ENCODE measurements around the gene LRCH1.

Gene LRCH1

GRCh38 chr13:46668302-46668720, 115.3 kb downstream of the LRCH1 start:
- DNase-seq, result no peak

- DNase-seq, result no peak
Measured at GRCh38 chr13:46668931-46669525, 116.1 kb downstream of the LRCH1 start.

GRCh38 chr13:46672338-46673090, 119.5 kb downstream of the LRCH1 start:
- no peak for DNase-seq

DNA sequence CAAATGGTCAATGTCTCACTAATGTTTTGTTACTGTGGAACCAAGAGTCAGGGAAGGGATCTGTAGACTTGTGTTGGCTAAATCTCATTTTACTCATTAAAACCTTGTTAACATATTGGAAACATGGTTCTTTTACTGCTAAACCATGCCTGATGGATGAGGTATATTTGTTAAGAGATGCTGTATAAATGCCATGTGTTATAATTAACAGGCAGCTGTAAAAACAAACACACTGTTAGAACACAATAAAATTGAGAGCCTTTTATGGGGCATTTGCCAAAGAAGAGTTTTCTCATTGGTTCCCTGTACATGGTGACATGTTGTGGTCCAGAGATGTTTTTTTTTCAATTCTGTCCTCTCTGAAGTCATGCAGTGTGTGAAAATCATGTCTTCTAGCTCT, 122.0 kb downstream of the LRCH1 start:
- DNase-seq, result no peak

GRCh38 chr13:46676378-46676725, 123.4 kb downstream of the LRCH1 start:
- no peak for DNase-seq

DNA sequence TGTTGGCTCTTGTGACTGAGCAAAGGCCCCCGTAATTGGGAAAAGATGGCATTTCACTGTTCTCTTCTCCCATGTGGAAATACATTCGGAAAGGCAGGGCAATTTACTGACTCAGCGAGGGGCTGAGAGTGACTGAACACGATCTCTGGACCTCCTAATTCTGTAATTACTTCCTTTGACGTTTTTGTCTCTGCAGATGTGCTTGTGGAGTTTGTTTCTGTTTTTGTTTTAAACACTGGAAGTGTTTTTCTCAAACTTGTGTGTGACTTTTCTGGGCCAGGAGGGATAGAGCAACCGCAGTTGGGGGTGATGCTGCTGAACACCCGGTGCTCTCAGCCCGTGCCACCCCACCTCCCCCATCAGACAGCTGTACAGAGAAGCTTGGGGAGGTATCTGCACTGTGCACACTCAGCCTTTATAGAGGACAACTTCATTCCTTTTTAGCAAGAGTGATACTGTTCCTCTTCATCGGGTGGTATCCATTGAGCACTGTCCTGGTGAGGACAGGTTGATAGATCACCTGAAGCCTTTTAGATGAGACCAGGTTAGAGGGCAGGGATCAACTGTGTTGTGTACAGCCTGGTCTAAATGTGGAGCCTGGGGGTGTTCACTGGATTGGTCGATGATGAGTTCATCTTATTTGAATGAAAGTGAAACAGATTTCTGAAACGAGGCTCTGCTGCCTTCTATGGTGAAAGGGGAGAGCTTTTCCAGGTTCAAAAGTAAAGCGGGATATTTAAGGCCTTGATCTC, 126.6 kb downstream of the LRCH1 start:
- DNase-seq, result peak; percentile 30

DNA sequence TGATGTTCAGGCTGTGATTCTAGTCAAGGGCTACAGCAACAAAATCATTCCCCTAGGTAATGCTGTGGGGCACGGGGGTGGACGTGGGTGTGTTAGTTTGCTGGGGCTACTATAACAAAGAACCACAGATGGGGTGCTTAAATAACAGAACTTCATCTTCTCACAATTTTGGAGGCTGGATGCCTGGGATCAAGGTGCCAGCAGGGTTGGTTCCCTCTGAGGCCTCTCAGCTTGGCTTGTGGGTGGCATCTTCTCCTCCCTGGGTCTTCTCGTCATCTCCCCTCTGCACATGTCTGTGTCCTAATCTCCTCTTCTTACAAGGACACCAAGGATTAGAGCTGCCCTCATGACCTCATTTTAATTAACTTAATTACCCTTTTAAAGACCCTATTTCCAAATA, 129.0 kb downstream of the LRCH1 start:
- DNase-seq, result no peak

DNA sequence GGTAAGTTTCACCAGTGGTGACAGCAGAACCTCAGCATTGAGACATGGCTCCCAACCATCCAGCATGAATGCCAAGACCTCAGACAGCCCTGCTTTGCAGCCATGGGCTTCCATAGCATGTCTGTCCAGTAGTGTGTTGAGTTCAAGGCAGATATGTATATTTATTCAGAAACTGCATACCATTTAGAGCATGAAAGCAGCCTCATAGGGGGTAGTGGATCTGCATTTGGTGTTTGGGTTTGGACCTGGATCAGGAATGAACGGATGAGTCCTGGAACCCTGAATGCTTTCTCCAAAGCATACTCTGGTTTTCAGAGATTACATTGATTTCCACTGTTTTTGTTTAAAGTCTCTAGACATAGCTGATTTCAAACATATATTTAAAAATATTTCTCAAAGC, 129.7 kb downstream of the LRCH1 start:
- no peak for DNase-seq

GRCh38 chr13:46683676-46684260, 130.8 kb downstream of the LRCH1 start:
- DNase-seq, result no peak

DNA sequence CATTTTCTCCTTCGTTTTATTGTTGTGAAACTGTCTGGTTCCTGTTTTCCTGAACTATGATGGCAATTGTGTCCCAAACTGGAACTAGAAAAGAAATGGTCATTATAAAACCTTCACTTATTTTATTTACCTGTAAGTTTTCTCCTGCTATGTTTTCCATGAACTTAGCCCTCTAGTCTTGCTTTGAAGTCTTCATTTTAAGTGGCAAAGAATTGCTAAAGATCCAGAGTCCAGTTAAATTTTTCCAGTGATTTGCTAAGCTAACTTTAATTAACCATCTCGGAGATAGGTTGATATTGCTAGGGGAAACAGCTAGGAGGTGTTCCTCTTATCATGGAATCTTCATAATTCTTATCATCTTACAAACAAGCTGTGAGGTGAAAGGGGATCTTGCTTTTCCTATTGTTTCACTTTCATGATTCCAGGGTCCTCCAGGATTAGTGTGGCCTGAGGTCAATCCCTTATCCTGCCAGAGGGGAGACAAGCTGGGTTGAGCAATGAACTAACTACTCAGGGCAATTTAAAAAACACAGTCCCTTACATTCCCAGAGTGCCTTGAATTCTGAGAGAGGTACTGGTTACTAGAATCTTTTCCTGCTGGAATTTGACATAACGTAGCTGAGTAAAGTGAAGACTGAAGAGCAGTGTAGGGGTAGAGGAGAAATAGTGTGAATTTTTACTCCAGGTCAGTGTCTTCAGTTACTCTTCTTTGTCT, 131.5 kb downstream of the LRCH1 start:
- no peak for DNase-seq

- no peak for DNase-seq
Measured at GRCh38 chr13:46685006-46685730, 132.2 kb downstream of the LRCH1 start.

- DNase-seq, result no peak
Measured at GRCh38 chr13:46686171-46686570, 133.2 kb downstream of the LRCH1 start.

GRCh38 chr13:46687810-46688209, 134.8 kb downstream of the LRCH1 start:
- DNase-seq, result peak; percentile 20

DNA sequence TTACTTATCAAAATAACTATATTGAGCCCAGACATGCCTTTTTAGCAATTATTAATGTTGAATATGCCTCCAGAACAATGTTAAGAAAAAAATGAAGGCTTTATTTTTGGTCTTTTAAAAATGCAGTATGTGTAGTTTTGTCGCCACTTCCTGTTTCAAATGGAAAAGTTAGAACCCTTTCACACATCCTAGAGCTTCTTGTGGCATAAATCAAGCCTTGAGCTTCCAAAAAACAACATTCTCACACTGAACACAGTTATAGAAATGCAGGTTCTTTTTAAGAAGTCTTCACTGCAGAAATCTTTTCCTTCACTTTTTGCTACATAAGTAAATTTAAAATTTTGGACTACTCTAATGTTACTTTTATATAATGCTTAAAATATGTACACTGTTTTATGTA, 135.3 kb downstream of the LRCH1 start:
- DNase-seq, result no peak

GRCh38 chr13:46698014-46698413, 145.0 kb downstream of the LRCH1 start:
- DNase-seq, result no peak

GRCh38 chr13:46698910-46699460, 146.0 kb downstream of the LRCH1 start:
- no peak for DNase-seq

GRCh38 chr13:46712524-46712923, 159.6 kb downstream of the LRCH1 start:
- DNase-seq, result no peak

GRCh38 chr13:46715363-46715762, 162.4 kb downstream of the LRCH1 start:
- DNase-seq, result no peak

DNA sequence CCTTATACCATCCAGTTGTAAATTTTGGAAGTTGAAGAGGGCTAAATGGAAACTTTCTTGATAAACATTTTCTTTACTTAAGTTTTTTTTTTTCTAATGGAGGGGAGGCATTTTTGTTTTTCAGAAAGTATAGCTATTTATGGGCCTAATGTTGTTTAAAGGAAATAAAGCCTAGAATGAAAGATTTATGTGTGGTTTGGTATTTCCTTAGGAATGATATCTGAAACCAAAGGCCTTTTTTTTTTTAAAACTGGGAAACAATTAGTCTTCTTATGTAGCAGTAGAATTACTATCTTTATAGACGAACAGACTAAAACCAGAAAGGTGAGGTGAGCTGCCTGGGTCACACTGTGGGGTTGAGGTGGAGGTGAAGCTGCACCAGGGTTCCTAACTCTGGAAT, 163.9 kb downstream of the LRCH1 start:
- no peak for DNase-seq

DNA sequence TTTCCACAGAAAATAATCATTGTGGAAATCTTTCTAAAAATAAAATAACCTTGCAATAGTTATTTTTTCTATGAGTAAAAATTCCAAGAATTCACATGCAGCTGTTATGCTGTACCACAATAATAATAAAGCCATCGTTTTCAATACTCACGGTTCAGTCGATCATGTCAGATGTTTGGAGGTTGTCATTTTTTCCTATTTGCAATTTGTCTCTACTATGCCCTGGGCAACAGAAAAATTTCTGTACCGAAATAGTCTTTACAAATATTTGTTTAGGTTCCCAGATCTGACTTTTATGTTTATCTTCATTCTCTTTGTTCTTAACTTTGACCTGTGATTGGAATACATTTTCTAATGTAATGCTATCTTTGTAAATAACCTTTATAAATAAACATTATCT, 164.3 kb downstream of the LRCH1 start:
- no peak for DNase-seq

- DNase-seq, result no peak
Measured at GRCh38 chr13:46717856-46718255, 164.9 kb downstream of the LRCH1 start.

- DNase-seq, result no peak
Measured at GRCh38 chr13:46720189-46720588, 167.2 kb downstream of the LRCH1 start.

All from NK-92 treated with Interleukin-12 subunit alpha and Interleukin-12 subunit beta, amount 100 ng/mL, for 24 hours (cell line).